C1 segment of cervical spinal cord (tissue), 14 donors: Measurements from ENCODE around the gene RABEP1.
"Not testable (repeated sequence)": the region's sequence is repeated elsewhere in the genome, so short reads cannot be mapped to it uniquely, and the experiment has no call there.

Source experiments
- DNase-seq, 14 donors: peaks; one replicate each; lab custom pipeline; 2025; lab: John Stamatoyannopoulos, UW

RABEP1 gene, protein sequence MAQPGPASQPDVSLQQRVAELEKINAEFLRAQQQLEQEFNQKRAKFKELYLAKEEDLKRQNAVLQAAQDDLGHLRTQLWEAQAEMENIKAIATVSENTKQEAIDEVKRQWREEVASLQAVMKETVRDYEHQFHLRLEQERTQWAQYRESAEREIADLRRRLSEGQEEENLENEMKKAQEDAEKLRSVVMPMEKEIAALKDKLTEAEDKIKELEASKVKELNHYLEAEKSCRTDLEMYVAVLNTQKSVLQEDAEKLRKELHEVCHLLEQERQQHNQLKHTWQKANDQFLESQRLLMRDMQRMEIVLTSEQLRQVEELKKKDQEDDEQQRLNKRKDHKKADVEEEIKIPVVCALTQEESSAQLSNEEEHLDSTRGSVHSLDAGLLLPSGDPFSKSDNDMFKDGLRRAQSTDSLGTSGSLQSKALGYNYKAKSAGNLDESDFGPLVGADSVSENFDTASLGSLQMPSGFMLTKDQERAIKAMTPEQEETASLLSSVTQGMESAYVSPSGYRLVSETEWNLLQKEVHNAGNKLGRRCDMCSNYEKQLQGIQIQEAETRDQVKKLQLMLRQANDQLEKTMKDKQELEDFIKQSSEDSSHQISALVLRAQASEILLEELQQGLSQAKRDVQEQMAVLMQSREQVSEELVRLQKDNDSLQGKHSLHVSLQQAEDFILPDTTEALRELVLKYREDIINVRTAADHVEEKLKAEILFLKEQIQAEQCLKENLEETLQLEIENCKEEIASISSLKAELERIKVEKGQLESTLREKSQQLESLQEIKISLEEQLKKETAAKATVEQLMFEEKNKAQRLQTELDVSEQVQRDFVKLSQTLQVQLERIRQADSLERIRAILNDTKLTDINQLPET

GRCh38 chr17:5281814-5282641 lies at the start of gene RABEP1:
Gene RABEP1, plus strand, starts transcription at chr17:5282284. Its CDS starts 203 bp downstream, at chr17:5282487.
- DNase-seq: peak; percentile 10 to 95 (median 84)

GRCh38 chr17:5233492-5233891 lies 48.6 kb upstream of the RABEP1 start:
- DNase-seq: not testable (repeated sequence)

DNA sequence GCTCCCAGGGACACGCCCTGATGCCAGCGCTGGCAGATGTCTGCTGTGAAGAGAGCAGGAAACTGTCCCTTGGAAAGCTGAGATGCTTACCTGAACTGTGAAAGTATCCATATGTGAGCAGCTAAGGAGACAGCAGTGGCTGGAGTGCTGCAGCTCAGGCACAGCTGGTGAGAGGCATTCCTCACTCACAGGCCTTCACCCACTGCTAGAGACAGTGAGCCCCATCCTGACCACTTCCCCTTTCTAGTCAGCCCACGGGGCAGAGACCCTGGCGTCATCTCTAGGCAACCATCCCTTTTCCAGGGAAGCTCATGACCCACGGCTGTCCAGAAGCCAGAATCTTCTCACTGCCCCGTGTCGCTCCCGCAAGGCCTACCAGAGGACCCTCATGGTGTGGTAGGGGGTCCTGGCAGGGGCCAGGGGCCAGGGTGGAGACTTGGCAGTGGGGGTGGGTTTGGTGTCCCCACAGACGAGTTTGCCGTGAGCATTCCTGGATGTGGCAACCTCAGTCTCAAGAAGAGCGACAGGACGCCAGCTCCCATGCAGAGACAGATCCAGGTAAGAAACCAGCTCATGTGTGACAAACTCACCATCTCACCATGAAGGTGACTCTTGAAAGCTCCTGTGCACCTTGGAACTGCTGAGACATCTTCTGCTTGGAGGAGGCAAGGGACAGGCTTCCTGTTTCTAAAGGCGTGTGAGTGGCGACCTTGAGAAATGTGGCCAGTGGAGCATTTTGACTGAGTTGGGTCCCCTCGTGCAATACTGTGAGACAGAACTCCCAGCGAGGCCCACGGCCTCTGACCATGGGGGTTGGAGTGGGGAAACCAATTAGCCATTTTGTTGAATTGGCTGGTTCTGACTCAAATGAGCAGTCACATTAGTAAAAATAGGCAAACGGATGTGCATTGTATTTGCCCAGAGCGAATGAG lies 47.2 kb upstream of the RABEP1 start, which contains the start of gene SCIMP:
TSS of gene SCIMP (minus strand) at position 216 of the 932 bp plus-strand sequence. CDS start at position 111, 105 bp downstream.
- DNase-seq: peak in 6 of 14 donors; percentile 31 to 51 (median 48)

DNA sequence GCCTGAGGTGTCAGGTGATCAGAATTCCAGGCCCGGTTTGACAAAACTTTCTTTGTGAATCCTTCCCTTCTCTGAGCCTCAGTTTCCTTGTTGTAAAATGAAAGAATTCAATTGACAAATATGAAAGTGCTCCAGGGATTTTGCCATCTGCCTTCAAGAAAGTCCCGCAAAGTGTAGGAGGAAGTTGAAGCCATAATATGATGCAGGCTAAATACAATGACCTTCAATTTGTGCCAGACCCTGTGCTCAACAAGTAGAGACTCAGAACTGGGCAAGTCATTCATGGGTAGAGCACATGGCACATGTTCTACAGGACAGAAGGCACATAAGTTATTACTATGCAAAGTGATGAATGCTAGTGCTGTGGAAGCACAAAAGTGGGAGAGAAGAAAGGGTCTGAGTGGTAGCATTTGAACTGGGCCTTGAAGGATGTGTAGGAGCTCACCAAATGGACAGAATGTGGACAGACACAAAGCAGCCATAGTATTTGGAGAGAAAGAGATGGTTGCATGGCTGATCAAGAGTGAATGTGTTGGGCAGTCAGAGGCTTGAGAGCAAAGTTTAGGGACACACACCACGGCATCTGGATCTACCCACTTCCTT lies 45.0 kb upstream of the RABEP1 start:
- DNase-seq: no peak

- DNase-seq: peak in 2 of 14 donors; percentile 12 to 26
These were observed 44.5 kb upstream of the RABEP1 start for GRCh38 chr17:5237541-5238016.

DNA sequence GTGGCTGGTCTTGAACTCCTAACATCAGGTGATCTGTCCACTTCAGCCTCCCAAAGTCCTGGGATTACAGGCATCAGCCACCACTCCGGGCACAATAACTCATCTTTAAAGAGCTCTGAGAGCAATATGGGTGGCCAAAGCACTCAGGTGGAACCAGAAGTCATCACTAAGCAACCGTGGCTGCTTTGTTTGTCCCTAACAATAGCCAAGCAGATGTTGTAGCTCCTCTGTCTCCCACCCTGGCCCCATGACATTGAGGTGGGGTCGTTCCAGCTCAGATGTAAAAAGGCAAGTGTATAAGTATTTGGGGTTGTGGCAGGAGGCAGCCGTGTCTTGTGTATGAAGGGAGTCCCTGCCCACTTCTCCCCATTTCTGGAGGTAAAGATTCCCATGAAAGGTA lies 43.8 kb upstream of the RABEP1 start:
- no peak for DNase-seq

DNA sequence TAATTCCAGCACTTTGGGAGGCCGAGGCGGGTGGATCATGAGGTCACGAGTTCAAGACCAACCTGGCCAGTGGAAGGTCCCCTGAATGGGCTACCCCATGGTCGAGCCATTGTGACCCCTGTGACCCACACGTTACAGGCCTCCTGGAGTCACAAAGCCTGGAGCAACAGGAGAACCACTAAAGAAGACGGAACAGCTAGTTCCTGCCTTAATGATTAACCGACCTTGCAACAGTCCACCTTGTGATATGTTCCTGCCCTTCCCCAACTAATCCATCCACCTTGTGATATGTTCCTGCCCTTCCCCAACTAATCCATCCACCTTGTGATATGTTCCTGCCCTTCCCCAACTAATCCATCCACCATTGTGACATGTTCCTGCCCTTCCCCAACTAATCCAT lies 42.3 kb upstream of the RABEP1 start:
- not testable (repeated sequence) for DNase-seq

GRCh38 chr17:5241861-5242671 lies 40.0 kb upstream of the RABEP1 start:
- no peak for DNase-seq

GRCh38 chr17:5247621-5248020 lies 34.5 kb upstream of the RABEP1 start:
- no peak for DNase-seq

- no peak for DNase-seq
These were observed 33.1 kb upstream of the RABEP1 start for GRCh38 chr17:5248821-5249479.

- DNase-seq: peak in 8 of 14 donors; percentile 13 to 38 (median 26)
These were observed 32.5 kb upstream of the RABEP1 start for GRCh38 chr17:5249615-5250014.

DNA sequence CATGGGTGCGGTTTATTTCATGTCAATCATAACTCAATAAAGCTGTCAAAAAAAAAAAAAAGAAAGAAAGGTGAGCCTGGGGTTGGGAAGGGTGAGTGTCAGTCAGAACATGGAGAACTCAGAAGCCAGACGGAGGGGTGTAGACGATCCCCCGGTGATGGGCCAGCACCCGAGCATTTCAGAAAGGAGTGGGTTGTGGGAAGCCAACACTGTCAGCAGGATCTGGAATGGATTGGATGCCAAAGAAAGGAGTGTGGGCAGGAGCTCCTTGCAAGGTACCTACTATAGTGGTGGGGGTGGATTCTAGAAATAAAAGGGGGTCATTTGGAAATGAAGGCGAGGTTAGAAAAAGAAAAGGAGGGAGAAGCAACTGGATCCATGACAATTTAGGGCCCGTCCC lies 27.7 kb upstream of the RABEP1 start:
- DNase-seq: no peak

GRCh38 chr17:5254903-5255521 lies 27.1 kb upstream of the RABEP1 start:
- DNase-seq: peak in 4 of 14 donors; percentile 2 to 58 (median 15)

DNA sequence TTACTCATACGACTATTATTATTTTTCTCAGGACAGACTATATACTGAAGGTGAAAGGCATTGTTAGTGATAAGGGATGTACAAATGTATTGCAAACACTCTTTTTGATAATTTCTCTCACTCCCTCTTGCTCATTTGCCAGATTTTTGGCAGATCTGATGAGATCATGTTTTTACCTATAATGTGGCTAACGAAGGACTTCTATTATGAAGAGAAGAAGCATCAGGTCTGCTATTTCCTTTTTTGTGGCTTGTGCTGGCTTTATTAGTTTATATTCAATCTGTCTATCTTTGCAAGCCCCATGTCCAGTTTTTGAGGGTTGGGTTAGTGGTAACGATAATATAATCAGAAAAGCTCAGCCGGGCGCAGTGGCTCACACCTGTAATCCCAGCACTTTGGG lies 25.0 kb upstream of the RABEP1 start:
- DNase-seq: no peak

DNA sequence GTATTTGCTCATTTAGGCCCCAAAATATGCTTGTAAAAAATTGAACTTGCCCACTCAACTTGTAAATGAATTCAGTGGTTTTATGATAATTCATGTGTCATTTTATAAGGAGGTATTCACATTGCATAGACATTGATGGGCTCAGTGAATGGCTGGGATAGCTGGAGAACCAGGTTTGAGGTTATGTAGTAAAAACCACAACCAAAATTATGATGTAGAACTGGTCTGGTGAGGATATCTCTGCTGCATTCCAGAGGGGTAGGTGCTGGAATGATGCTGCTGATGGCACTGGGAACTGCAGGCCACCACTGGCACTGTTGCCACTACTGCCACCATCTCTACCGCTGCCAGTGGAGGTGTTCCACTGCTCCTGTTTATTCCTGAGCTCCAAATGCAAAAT lies 21.5 kb upstream of the RABEP1 start:
- no peak for DNase-seq

DNA sequence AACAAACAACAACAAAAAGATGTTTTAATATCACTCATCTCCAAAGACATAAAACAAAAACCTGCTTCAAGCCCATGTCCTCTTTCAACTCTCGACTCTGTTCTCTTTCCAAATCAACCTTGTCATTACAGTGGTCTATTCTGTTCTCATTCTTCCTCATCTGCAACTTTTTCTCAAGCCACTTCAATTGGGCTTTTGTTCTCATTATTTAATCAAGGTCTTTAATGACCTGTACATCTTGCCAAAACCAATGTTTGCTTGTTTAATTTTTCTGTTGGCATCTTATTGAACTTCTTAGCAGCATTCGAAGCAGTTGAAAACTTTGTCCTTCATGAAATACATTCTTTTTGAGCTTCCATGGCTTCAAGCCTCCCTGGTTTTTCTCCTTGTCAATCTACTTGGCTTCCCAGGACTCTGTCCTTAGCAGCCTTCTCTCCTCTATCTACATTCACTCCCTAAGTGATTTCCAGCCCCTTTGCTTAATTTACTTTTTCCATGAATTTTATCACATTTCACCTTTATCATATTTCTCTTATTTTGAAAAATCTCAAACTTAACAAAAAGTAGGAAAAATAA lies 19.6 kb upstream of the RABEP1 start:
- no peak for DNase-seq

GRCh38 chr17:5263441-5263840 lies 18.6 kb upstream of the RABEP1 start:
- no peak for DNase-seq

DNA sequence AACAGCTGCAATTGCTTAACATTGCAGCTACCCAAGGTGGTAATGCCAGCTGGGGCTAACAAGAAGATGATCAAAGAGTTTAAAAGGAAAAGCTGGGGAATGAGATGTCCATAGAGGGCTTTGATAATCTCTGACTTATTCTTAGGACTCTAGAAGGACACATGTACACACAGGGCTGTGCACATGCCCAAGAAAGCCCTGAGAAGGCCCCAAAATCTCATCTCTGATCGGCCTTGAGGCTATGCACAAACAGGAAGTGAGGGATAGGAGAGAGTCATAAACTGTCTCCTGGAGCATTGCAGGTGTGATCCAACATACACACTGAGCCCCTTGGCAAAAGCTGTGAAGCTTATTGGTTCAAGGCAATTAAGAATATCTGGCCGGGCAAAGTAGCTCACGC lies 17.2 kb upstream of the RABEP1 start:
- no peak for DNase-seq
